ENCODE measurements around the gene RYR2.

The RYR2 gene

DNA sequence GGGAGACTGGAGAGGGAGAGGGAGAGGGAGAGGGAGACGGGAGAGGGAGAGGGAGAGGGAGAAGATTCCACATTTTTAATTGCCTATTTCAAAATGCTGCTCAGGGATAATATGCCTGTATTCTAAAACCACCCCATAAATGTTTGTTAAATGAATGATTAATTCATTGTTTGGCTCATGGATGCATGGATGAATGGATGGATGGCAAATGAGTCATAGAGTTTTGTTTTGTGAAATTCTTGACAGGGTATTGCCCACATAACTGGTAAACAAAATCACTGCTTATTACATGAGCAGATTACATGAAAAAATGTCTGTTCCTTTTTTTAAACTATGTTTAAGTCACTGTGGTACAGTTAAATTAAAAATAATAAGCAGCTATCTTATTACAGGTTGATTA lies 628.3 kb downstream of the RYR2 start:
- H3K9me2 ChIP-seq (ENCODE audit: low read depth, low read length), result no peaks in the 10 kb centered on the region
- no peak overlapping the region for H3K9ac ChIP-seq (ENCODE audit: low read length)
- no peaks in the 10 kb centered on the region for H3K36me3 ChIP-seq (ENCODE audit: insufficient read depth, low read length)
- no peak overlapping the region for H2AFZ ChIP-seq (ENCODE audit: low read length)
- no peaks in the 10 kb centered on the region for H3K9me3 ChIP-seq (ENCODE audit: low read length)
- no peaks in the 10 kb centered on the region for H3K27me3 ChIP-seq (ENCODE audit: insufficient read depth, low read length)
- H3K27ac ChIP-seq (ENCODE audit: low read depth, low read length, poor library complexity, severe bottlenecking), result no peak overlapping the region
- TF ChIP-seq EZH2 (IDR thresholded peaks at IDR 0.05; ENCODE audit: borderline replicate concordance, low read length) (no peak), CTCF (IDR thresholded peaks at IDR 0.05; ENCODE audit: low read length) (no peak)
- no peaks in the 10 kb centered on the region for H3K79me2 ChIP-seq (ENCODE audit: insufficient read depth, low read length)
- H3F3A ChIP-seq (ENCODE audit: insufficient read depth, low read length), result no peaks in the 10 kb centered on the region
- no peaks in the 10 kb centered on the region for H3K4me1 ChIP-seq (ENCODE audit: insufficient read depth, low read length, severe bottlenecking)
- H4K20me1 ChIP-seq (ENCODE audit: insufficient read depth, low read length), result no peaks in the 10 kb centered on the region
- H3K4me3 ChIP-seq (ENCODE audit: low read depth, low read length, poor library complexity, severe bottlenecking), result no peak overlapping the region
- no peak overlapping the region for H3K4me2 ChIP-seq (ENCODE audit: low read length)

- TF ChIP-seq EZH2 (IDR thresholded peaks at IDR 0.05; ENCODE audit: borderline replicate concordance, low read length) (no peak), CTCF (IDR thresholded peaks at IDR 0.05; ENCODE audit: low read length) (no peak)
- no peak overlapping the region for H3K9ac ChIP-seq (ENCODE audit: low read length)
- no peak overlapping the region for H2AFZ ChIP-seq (ENCODE audit: low read length)
- H3K27me3 ChIP-seq (ENCODE audit: insufficient read depth, low read length), result no peaks in the 10 kb centered on the region
- H3K4me3 ChIP-seq (ENCODE audit: low read depth, low read length, poor library complexity, severe bottlenecking), result no peak overlapping the region
- H3K79me2 ChIP-seq (ENCODE audit: insufficient read depth, low read length), result no peaks in the 10 kb centered on the region
- no peaks in the 10 kb centered on the region for H3F3A ChIP-seq (ENCODE audit: insufficient read depth, low read length)
- no peaks in the 10 kb centered on the region for H3K9me2 ChIP-seq (ENCODE audit: low read depth, low read length)
- no peaks in the 10 kb centered on the region for H3K4me1 ChIP-seq (ENCODE audit: insufficient read depth, low read length, severe bottlenecking)
- no peaks in the 10 kb centered on the region for H3K36me3 ChIP-seq (ENCODE audit: insufficient read depth, low read length)
- H3K4me2 ChIP-seq (ENCODE audit: low read length), result no peak overlapping the region
- no peaks in the 10 kb centered on the region for H3K9me3 ChIP-seq (ENCODE audit: low read length)
- no peak overlapping the region for H3K27ac ChIP-seq (ENCODE audit: low read depth, low read length, poor library complexity, severe bottlenecking)
- H4K20me1 ChIP-seq (ENCODE audit: insufficient read depth, low read length), result no peaks in the 10 kb centered on the region
These were observed 629.3 kb downstream of the RYR2 start for GRCh38 chr1:237671262-237671661.

- no peak for TF ChIP-seq CTCF (IDR thresholded peaks at IDR 0.05; ENCODE audit: low read length)
- no peak for TF ChIP-seq EZH2 (IDR thresholded peaks at IDR 0.05; ENCODE audit: borderline replicate concordance, low read length)
- Histone ChIP-seq H4K20me1 (ENCODE audit: insufficient read depth, low read length) (no peaks in the 10 kb centered on the region), H3K27me3 (ENCODE audit: insufficient read depth, low read length) (no peaks in the 10 kb centered on the region), H3K27ac (ENCODE audit: low read depth, low read length, poor library complexity, severe bottlenecking) (no peak overlapping the region), H3K4me2 (ENCODE audit: low read length) (no peak overlapping the region), H3K9me3 (ENCODE audit: low read length) (no peaks in the 10 kb centered on the region), H3K4me1 (ENCODE audit: insufficient read depth, low read length, severe bottlenecking) (no peaks in the 10 kb centered on the region), H3K9ac (ENCODE audit: low read length) (no peak overlapping the region), H2AFZ (ENCODE audit: low read length) (no peak overlapping the region), H3K79me2 (ENCODE audit: insufficient read depth, low read length) (no peaks in the 10 kb centered on the region), H3K36me3 (ENCODE audit: insufficient read depth, low read length) (no peaks in the 10 kb centered on the region), H3K9me2 (ENCODE audit: low read depth, low read length) (no peaks in the 10 kb centered on the region), H3K4me3 (ENCODE audit: low read depth, low read length, poor library complexity, severe bottlenecking) (no peak overlapping the region), H3F3A (ENCODE audit: insufficient read depth, low read length) (no peaks in the 10 kb centered on the region)
These were observed 630.0 kb downstream of the RYR2 start for GRCh38 chr1:237671935-237672334.
